NCI-H2227 treated with DMSO at 0.1 percent for 48 hours (cell line): ENCODE data around the gene TEX26.

Source experiments
- DNase-seq: peaks from one replicate; lab custom pipeline; 2025; lab: John Stamatoyannopoulos, UW

Gene TEX26

GRCh38 chr13:31011901-31012654 lies 79.6 kb downstream of the TEX26 start:
- no peak for DNase-seq

- DNase-seq: no peak
Observed at GRCh38 chr13:31012655-31013024, 80.2 kb downstream of the TEX26 start.

GRCh38 chr13:31014456-31014855 lies 82.0 kb downstream of the TEX26 start:
- no peak for DNase-seq

GRCh38 chr13:31015199-31015598 lies 82.7 kb downstream of the TEX26 start:
- no peak for DNase-seq

- DNase-seq: no peak
Observed at GRCh38 chr13:31016342-31017325, 84.2 kb downstream of the TEX26 start.

- DNase-seq: no peak
Observed at GRCh38 chr13:31018511-31018910, 86.1 kb downstream of the TEX26 start.

- no peak for DNase-seq
Observed at GRCh38 chr13:31020996-31021395, 88.5 kb downstream of the TEX26 start.

GRCh38 chr13:31022288-31022895 lies 89.9 kb downstream of the TEX26 start:
- DNase-seq: no peak

GRCh38 chr13:31022928-31023530 lies 90.6 kb downstream of the TEX26 start:
- DNase-seq: no peak
